ENCODE results near the gene FRMD5. TPM values are rescaled to one million over a fixed set of nuclear protein-coding genes. Genes with fewer than 3 reads are reported as not detected.

The FRMD5 gene
- total RNA-seq, 1 donor from 2014 or later = 0.49 TPM

- Histone ChIP-seq H3K27ac (no peak overlapping the region), H3K4me1 (no peaks in the 10 kb centered on the region), H3K9me3 (no peaks in the 10 kb centered on the region), H3K4me3 (no peak overlapping the region), H3K27me3 (no peaks in the 10 kb centered on the region), H3K36me3 (no peaks in the 10 kb centered on the region)
- no peak for DNase-seq (ENCODE audit: extremely low spot score in 2 of 2)
- TF ChIP-seq CTCF (IDR thresholded peaks at IDR 0.05) = no peak
- no peak for TF ChIP-seq POLR2A (IDR thresholded peaks at IDR 0.05)
- no peak for TF ChIP-seq POLR2AphosphoS5 (IDR thresholded peaks at IDR 0.05; ENCODE audit: insufficient read depth in 1 of 2, low read depth in 1 of 2)
- intact Hi-C loops (cut with DNase I) = no loop called here
Measured at GRCh38 chr15:43941555-43941954, 253.5 kb downstream of the FRMD5 start.

GRCh38 chr15:43941071-43941470, 254.0 kb downstream of the FRMD5 start:
- H3K4me1 ChIP-seq = no peaks in the 10 kb centered on the region
- TF ChIP-seq POLR2A (IDR thresholded peaks at IDR 0.05) (no peak), CTCF (IDR thresholded peaks at IDR 0.05) (no peak), POLR2AphosphoS5 (IDR thresholded peaks at IDR 0.05; ENCODE audit: insufficient read depth in 1 of 2, low read depth in 1 of 2) (no peak)
- no peak overlapping the region for H3K27ac ChIP-seq
- intact Hi-C loops (cut with DNase I) = no loop called here
- no peaks in the 10 kb centered on the region for H3K27me3 ChIP-seq
- DNase-seq (ENCODE audit: extremely low spot score in 2 of 2) = no peak
- H3K36me3 ChIP-seq = no peaks in the 10 kb centered on the region
- H3K9me3 ChIP-seq = no peaks in the 10 kb centered on the region
- H3K4me3 ChIP-seq = no peak overlapping the region

GRCh38 chr15:43939070-43939469, 256.0 kb downstream of the FRMD5 start:
- intact Hi-C loops (cut with DNase I) = no loop called here
- peaks cover 1% of the 10 kb centered on the region for H3K4me1 ChIP-seq
- H3K27me3 ChIP-seq = no peaks in the 10 kb centered on the region
- no peaks in the 10 kb centered on the region for H3K36me3 ChIP-seq
- TF ChIP-seq CTCF (IDR thresholded peaks at IDR 0.05) (no peak), POLR2AphosphoS5 (IDR thresholded peaks at IDR 0.05; ENCODE audit: insufficient read depth in 1 of 2, low read depth in 1 of 2) (no peak), POLR2A (IDR thresholded peaks at IDR 0.05) (no peak)
- no peak for DNase-seq (ENCODE audit: extremely low spot score in 2 of 2)
- no peak overlapping the region for H3K4me3 ChIP-seq
- H3K9me3 ChIP-seq = no peaks in the 10 kb centered on the region
- H3K27ac ChIP-seq = no peak overlapping the region

GRCh38 chr15:43934480-43934879, 260.6 kb downstream of the FRMD5 start:
- H3K27me3 ChIP-seq = no peaks in the 10 kb centered on the region
- no peak overlapping the region for H3K4me3 ChIP-seq
- H3K9me3 ChIP-seq = no peaks in the 10 kb centered on the region
- H3K27ac ChIP-seq = peak overlapping the region; percentile 24
- DNase-seq (ENCODE audit: extremely low spot score in 2 of 2) = no peak
- no peaks in the 10 kb centered on the region for H3K36me3 ChIP-seq
- H3K4me1 ChIP-seq = peaks cover 15% of the 10 kb centered on the region
- TF ChIP-seq CTCF (IDR thresholded peaks at IDR 0.05) = no peak
- TF ChIP-seq POLR2A (IDR thresholded peaks at IDR 0.05) = no peak
- TF ChIP-seq POLR2AphosphoS5 (IDR thresholded peaks at IDR 0.05; ENCODE audit: insufficient read depth in 1 of 2, low read depth in 1 of 2) = no peak
- intact Hi-C loops (cut with DNase I) = no loop called here

GRCh38 chr15:43932907-43933306, 262.2 kb downstream of the FRMD5 start:
- Histone ChIP-seq H3K4me1 (peaks cover 15% of the 10 kb centered on the region), H3K4me3 (no peak overlapping the region), H3K36me3 (no peaks in the 10 kb centered on the region), H3K27ac (no peak overlapping the region), H3K27me3 (no peaks in the 10 kb centered on the region), H3K9me3 (no peaks in the 10 kb centered on the region)
- TF ChIP-seq POLR2A (IDR thresholded peaks at IDR 0.05) (no peak), POLR2AphosphoS5 (IDR thresholded peaks at IDR 0.05; ENCODE audit: insufficient read depth in 1 of 2, low read depth in 1 of 2) (no peak), CTCF (IDR thresholded peaks at IDR 0.05) (no peak)
- DNase-seq (ENCODE audit: extremely low spot score in 2 of 2) = no peak
- intact Hi-C loops (cut with DNase I) = no loop called here
